ENCODE data around the gene OVOL3. TPM values are rescaled to one million over a fixed set of nuclear protein-coding genes. Genes with fewer than 3 reads are reported as not detected.

The OVOL3 gene
- total and polyA plus RNA-seq, 4 donors, result not detected

DNA sequence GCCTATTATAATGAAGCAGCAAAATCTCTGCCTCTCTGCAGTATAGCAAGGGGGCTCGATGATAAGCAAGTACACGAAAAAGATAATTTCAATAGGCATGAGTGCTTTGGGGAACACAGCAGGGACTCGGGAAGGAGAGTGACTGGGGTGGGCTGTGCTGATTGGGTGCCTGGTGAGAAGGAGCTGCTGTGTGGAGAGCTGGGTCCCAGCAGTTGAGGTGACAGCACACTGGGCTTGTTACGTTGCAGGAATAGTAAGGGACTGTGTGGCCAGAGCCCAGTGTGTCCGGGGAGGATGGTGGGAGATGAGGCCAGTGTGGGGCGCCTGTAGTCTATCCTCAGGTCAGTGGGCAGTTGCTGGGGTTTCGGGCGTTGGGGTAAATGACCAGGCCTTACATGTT lies 38.9 kb upstream of the OVOL3 start:
- H3K27ac ChIP-seq (ENCODE audit: low read depth in 1 of 2, low read length in 2 of 2), result no peak overlapping the region

GRCh38 chr19:36073121-36073876 lies 37.6 kb upstream of the OVOL3 start:
- no peak for DNase-seq (ENCODE audit: low spot score)
- Histone ChIP-seq H3K27me3 (ENCODE audit: control insufficient read depth in 4 of 4, insufficient read depth in 4 of 4, low read length in 3 of 4) (no peaks in the 10 kb centered on the region), H3K4me3 (ENCODE audit: low read depth in 1 of 3, low read length in 3 of 3) (no peak overlapping the region), H3K9me3 (ENCODE audit: control insufficient read depth in 4 of 4, low read length in 3 of 4) (no peaks in the 10 kb centered on the region), H3K27ac (ENCODE audit: low read depth in 1 of 2, low read length in 2 of 2) (no peak overlapping the region), H3K9ac (ENCODE audit: low read depth in 1 of 2, low read length in 2 of 2) (no peak overlapping the region), H3K36me3 (ENCODE audit: control insufficient read depth in 4 of 4, insufficient read depth in 3 of 4, low read depth in 1 of 4, low read length in 3 of 4) (no peaks in the 10 kb centered on the region), H3K4me1 (ENCODE audit: control insufficient read depth in 4 of 4, insufficient read depth in 4 of 4, low read length in 3 of 4) (no peaks in the 10 kb centered on the region)
- WGBS, result 93% methylated on average over 10 of the region's 10 CpGs
- no peak for TF ChIP-seq FOXA2 (IDR thresholded peaks at IDR 0.05)
- TF ChIP-seq TAF1 (conservative IDR thresholded peaks at IDR 0.05), result no peak
- TF ChIP-seq RAD21 (IDR thresholded peaks at IDR 0.05), result no peak
- TF ChIP-seq, protein P1, sequence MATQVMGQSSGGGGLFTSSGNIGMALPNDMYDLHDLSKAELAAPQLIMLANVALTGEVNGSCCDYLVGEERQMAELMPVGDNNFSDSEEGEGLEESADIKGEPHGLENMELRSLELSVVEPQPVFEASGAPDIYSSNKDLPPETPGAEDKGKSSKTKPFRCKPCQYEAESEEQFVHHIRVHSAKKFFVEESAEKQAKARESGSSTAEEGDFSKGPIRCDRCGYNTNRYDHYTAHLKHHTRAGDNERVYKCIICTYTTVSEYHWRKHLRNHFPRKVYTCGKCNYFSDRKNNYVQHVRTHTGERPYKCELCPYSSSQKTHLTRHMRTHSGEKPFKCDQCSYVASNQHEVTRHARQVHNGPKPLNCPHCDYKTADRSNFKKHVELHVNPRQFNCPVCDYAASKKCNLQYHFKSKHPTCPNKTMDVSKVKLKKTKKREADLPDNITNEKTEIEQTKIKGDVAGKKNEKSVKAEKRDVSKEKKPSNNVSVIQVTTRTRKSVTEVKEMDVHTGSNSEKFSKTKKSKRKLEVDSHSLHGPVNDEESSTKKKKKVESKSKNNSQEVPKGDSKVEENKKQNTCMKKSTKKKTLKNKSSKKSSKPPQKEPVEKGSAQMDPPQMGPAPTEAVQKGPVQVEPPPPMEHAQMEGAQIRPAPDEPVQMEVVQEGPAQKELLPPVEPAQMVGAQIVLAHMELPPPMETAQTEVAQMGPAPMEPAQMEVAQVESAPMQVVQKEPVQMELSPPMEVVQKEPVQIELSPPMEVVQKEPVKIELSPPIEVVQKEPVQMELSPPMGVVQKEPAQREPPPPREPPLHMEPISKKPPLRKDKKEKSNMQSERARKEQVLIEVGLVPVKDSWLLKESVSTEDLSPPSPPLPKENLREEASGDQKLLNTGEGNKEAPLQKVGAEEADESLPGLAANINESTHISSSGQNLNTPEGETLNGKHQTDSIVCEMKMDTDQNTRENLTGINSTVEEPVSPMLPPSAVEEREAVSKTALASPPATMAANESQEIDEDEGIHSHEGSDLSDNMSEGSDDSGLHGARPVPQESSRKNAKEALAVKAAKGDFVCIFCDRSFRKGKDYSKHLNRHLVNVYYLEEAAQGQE (IDR thresholded peaks at IDR 0.05), result no peak
- TF ChIP-seq CTCF (IDR thresholded peaks at IDR 0.05; ENCODE audit: low read depth, low read length, missing input control), result no peak
- TF ChIP-seq RXRA (IDR thresholded peaks at IDR 0.05), result no peak
- no peak for TF ChIP-seq EGR1 (IDR thresholded peaks at IDR 0.05; ENCODE audit: low read depth in 2 of 2)
- no peak for TF ChIP-seq NR2F2 (IDR thresholded peaks at IDR 0.05)

More for the DNA sequence above, 38.9 kb upstream of the OVOL3 start:
- H3K27me3 ChIP-seq (ENCODE audit: control insufficient read depth in 4 of 4, insufficient read depth in 4 of 4, low read length in 3 of 4), result no peaks in the 10 kb centered on the region
- no peak for DNase-seq (ENCODE audit: low spot score)
- no peak overlapping the region for H3K9ac ChIP-seq (ENCODE audit: low read depth in 1 of 2, low read length in 2 of 2)
- H3K9me3 ChIP-seq (ENCODE audit: control insufficient read depth in 4 of 4, low read length in 3 of 4), result no peaks in the 10 kb centered on the region
- H3K36me3 ChIP-seq (ENCODE audit: control insufficient read depth in 4 of 4, insufficient read depth in 3 of 4, low read depth in 1 of 4, low read length in 3 of 4), result no peaks in the 10 kb centered on the region
- no peak overlapping the region for H3K4me3 ChIP-seq (ENCODE audit: low read depth in 1 of 3, low read length in 3 of 3)
- TF ChIP-seq GABPA (IDR thresholded peaks at IDR 0.05 in 1 of 2, conservative IDR thresholded peaks at IDR 0.05 in 1 of 2) (no peak), YY1 (IDR thresholded peaks at IDR 0.05) (no peak), CTCF (IDR thresholded peaks at IDR 0.05; ENCODE audit: low read depth, low read length, missing input control) (no peak), NR2F2 (IDR thresholded peaks at IDR 0.05) (no peak)
- TF ChIP-seq, protein P2, sequence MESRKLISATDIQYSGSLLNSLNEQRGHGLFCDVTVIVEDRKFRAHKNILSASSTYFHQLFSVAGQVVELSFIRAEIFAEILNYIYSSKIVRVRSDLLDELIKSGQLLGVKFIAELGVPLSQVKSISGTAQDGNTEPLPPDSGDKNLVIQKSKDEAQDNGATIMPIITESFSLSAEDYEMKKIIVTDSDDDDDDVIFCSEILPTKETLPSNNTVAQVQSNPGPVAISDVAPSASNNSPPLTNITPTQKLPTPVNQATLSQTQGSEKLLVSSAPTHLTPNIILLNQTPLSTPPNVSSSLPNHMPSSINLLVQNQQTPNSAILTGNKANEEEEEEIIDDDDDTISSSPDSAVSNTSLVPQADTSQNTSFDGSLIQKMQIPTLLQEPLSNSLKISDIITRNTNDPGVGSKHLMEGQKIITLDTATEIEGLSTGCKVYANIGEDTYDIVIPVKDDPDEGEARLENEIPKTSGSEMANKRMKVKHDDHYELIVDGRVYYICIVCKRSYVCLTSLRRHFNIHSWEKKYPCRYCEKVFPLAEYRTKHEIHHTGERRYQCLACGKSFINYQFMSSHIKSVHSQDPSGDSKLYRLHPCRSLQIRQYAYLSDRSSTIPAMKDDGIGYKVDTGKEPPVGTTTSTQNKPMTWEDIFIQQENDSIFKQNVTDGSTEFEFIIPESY (IDR thresholded peaks at IDR 0.05), result no peak
- TF ChIP-seq, protein P1 (IDR thresholded peaks at IDR 0.05), result no peak
- H3K4me1 ChIP-seq (ENCODE audit: control insufficient read depth in 4 of 4, insufficient read depth in 4 of 4, low read length in 3 of 4), result no peaks in the 10 kb centered on the region
- WGBS, result 97% methylated on average over 8 of the region's 8 CpGs
